Smooth muscle cell (in vitro differentiated cells): Measurements from ENCODE around the gene PPP2R3B. TPM values are rescaled to one million over a fixed set of nuclear protein-coding genes. Genes with fewer than 3 reads are reported as not detected.

Experiments
- DNase-seq: peaks from one replicate; lab custom pipeline; 2025; ENCODE audit not compliant: unreplicated experiment; lab: John Stamatoyannopoulos, UW
- H2AFZ ChIP-seq: fragments of 200-600 bp; sonication (generic); 2 replicates; pipeline ENCODE4 v1.6.0; 2016; ENCODE audit warnings: antibody characterized with exemption, low read depth, mild to moderate bottlenecking
- H3F3A ChIP-seq: fragments of 200-600 bp; sonication (generic); 2 replicates; pipeline ENCODE4 v1.6.0; 2017; ENCODE audit warnings: antibody characterized with exemption, low read depth
- H3K27ac ChIP-seq: fragments of 200-600 bp; sonication (generic); 2 replicates; pipeline ENCODE4 v1.5.1; 2016; ENCODE audit warnings: low read depth, mild to moderate bottlenecking
- H3K27me3 ChIP-seq: fragments of 200-600 bp; sonication (generic); 2 replicates; pipeline ENCODE4 v1.6.1; 2016; ENCODE audit warnings: low read depth, mild to moderate bottlenecking
- H3K36me3 ChIP-seq: fragments of 200-600 bp; sonication (generic); 2 replicates; pipeline ENCODE4 v1.5.1; 2016; ENCODE audit warnings: low read depth
- H3K4me1 ChIP-seq: fragments of 200-600 bp; sonication (generic); 2 replicates; pipeline ENCODE4 v1.5.1; 2016; ENCODE audit warnings: low read depth
- H3K4me2 ChIP-seq: fragments of 200-600 bp; sonication (generic); 2 replicates; pipeline ENCODE4 v1.6.0; 2016; ENCODE audit warnings: mild to moderate bottlenecking
- H3K4me3 ChIP-seq: fragments of 200-600 bp; sonication (generic); 2 replicates; pipeline ENCODE4 v1.5.1; 2016; ENCODE audit warnings: mild to moderate bottlenecking
- H3K79me2 ChIP-seq: fragments of 200-600 bp; sonication (generic); 2 replicates; pipeline ENCODE4 v1.6.0; 2016; ENCODE audit warnings: low read depth, mild to moderate bottlenecking
- H3K9ac ChIP-seq: fragments of 200-600 bp; sonication (generic); 2 replicates; pipeline ENCODE4 v1.6.0; 2016; ENCODE audit warnings: low read depth
- H3K9me3 ChIP-seq: fragments of 200-600 bp; sonication (generic); replicated peaks from 2 replicates; pipeline ENCODE4 v1.5.1; 2016; ENCODE audit warnings: low read depth
- H4K20me1 ChIP-seq: fragments of 200-600 bp; sonication (generic); 2 replicates; pipeline ENCODE4 v1.6.0; 2016; ENCODE audit warnings: low read depth
- WGBS: methylation state at CpG from one replicate; pipeline ENCODE4 v1.1.7; 2016; ENCODE audit warnings: low lambda C conversion rate; 5-methylcytosine and 5-hydroxymethylcytosine counted together
- polyA plus RNA-seq: library from polyadenylated mRNA; unstranded; fragments of >200 nt; fragmentation: Nextera tagmentation; extraction: Ambion mirVana; gene quantifications from 2 replicates; pipeline ENCODE4 v1.2.1, GENCODE V29; 2016
- total RNA-seq: library from RNA; depleted of rRNA; stranded (reverse); fragments of >200 nt; gene quantifications from 2 replicates; pipeline ENCODE4 v1.2.3, GENCODE V29; 2014
- TF ChIP-seq, protein P1 (sequence below): fragments of 200-600 bp; sonication (generic); IDR thresholded peaks from 2 replicates; pipeline ENCODE4 v1.5.1; 2017; ENCODE audit warnings: borderline replicate concordance, mild to moderate bottlenecking, antibody characterized with exemption; ENCODE audit not compliant: insufficient read depth, poor library complexity, severe bottlenecking

Gene PPP2R3B
- total and polyA plus RNA-seq, 2 experiments from 2014 or later, result 15.2 to 25.1 TPM

DNA sequence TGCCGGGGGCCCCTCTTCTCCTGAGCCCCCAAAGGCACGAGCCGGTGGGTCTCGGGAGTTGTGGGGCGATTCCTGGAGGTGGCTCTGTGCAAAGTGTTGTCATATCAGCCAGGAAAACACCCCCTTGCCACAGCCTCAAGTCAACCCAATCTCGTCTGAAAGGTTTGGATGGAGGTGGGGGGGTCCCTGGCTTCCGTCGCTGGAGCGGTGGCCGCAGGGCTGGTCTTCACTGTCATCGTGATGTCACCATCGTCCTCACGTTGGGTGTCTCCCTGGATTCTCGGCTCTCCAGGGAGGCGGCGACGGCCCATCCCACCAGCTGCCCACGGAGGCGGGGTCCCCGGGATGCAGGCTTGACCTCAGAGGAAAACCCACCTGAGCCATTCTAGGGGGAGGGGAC is 38.3 kb upstream of the PPP2R3B start:
- H3K27me3 ChIP-seq, result no peaks in the 10 kb centered on the region
- 93% methylated on average over 20 of the region's 20 CpGs for WGBS
- H3F3A ChIP-seq, result no peaks in the 10 kb centered on the region
- H3K4me2 ChIP-seq, result no peak overlapping the region
- no peaks in the 10 kb centered on the region for H3K79me2 ChIP-seq
- no peaks in the 10 kb centered on the region for H3K36me3 ChIP-seq
- no peaks in the 10 kb centered on the region for H3K4me1 ChIP-seq
- DNase-seq, result no peak
- no peak overlapping the region for H3K9ac ChIP-seq
- H2AFZ ChIP-seq, result no peak overlapping the region
- H4K20me1 ChIP-seq, result no peaks in the 10 kb centered on the region
- TF ChIP-seq, protein P1, sequence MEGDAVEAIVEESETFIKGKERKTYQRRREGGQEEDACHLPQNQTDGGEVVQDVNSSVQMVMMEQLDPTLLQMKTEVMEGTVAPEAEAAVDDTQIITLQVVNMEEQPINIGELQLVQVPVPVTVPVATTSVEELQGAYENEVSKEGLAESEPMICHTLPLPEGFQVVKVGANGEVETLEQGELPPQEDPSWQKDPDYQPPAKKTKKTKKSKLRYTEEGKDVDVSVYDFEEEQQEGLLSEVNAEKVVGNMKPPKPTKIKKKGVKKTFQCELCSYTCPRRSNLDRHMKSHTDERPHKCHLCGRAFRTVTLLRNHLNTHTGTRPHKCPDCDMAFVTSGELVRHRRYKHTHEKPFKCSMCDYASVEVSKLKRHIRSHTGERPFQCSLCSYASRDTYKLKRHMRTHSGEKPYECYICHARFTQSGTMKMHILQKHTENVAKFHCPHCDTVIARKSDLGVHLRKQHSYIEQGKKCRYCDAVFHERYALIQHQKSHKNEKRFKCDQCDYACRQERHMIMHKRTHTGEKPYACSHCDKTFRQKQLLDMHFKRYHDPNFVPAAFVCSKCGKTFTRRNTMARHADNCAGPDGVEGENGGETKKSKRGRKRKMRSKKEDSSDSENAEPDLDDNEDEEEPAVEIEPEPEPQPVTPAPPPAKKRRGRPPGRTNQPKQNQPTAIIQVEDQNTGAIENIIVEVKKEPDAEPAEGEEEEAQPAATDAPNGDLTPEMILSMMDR, result no peak
- H3K4me3 ChIP-seq, result no peak overlapping the region
- no peaks in the 10 kb centered on the region for H3K9me3 ChIP-seq
- no peak overlapping the region for H3K27ac ChIP-seq

DNA sequence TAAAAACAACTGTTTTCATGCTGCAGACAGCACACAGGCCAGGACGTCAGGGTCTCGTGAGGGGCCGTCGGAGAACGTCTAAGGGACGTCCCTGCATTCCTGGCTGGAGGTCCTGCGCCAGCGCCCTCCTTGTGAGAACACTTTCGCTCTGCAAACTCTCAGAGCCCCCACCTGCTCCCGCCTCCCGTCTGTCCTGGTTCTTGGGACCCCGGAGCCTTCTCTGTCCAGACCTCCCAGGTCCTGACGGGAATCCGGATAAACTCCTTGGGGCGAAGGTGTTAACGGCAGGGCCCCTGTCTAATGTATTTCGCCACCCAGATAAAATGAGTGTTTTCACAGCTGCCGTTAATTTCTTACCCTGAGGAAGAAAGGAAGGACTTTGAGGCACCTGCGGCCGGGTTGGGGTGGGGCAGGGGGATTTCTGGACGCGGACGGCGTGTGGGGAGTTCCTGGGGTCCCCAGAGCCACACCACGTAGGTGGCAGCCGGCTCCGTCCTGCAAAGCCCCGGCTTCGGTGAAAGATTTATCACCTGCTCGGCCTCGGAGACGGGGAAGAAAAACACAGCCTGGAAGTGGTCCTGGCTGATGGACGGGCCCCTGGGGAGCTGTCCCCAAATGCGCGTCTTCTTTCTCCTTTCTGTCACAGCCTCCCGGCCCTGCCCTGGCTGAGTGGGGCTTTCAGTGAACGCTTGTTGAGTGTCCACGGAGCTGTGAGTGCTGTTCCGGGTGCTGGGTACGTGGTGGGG is 35.1 kb upstream of the PPP2R3B start:
- H3K36me3 ChIP-seq, result no peaks in the 10 kb centered on the region
- no peak for DNase-seq
- H2AFZ ChIP-seq, result no peak overlapping the region
- no peak overlapping the region for H3K4me3 ChIP-seq
- no peaks in the 10 kb centered on the region for H4K20me1 ChIP-seq
- no peak overlapping the region for H3K4me2 ChIP-seq
- WGBS, result 90% methylated on average over 40 of the region's 40 CpGs
- no peak overlapping the region for H3K9ac ChIP-seq
- no peaks in the 10 kb centered on the region for H3K4me1 ChIP-seq
- H3K9me3 ChIP-seq, result no peaks in the 10 kb centered on the region
- H3F3A ChIP-seq, result no peaks in the 10 kb centered on the region
- no peaks in the 10 kb centered on the region for H3K27me3 ChIP-seq
- H3K27ac ChIP-seq, result no peak overlapping the region
- no peaks in the 10 kb centered on the region for H3K79me2 ChIP-seq
- TF ChIP-seq, protein P1, result no peak

DNA sequence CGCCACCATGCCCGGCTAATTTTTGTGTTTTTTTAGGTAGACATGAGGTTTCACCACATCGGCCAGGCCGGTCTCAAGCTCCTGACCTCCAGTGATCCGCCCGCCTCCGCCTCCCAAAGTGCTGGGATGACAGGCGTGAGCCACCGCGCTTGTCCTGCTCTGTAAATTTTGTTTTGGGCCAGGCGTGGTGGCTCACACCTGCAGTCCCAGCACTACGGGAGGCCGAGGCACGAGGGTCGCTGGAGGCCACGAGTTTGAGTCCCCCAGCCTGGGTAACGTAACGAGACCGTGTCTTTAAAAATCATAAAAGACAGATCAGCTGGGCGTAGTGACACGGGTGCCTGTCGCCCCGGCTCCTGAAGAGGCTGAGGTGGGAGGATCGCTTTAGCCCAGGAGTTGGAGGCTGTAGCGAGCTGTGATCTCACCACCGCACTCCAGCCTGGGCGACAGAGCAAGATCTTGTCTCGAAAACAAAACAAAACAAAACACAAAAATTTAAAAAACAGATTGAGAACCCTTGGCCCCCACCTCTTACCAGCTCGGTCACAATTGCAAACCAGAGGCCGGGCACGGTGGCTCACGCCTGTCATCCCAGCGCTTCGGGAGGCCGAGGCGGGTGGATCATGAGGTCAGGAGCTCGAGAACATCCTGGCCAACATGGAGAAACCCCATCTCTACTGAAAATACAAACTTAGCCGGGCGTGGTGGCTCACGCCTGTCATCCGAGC is 34.0 kb upstream of the PPP2R3B start:
- no peaks in the 10 kb centered on the region for H3K4me1 ChIP-seq
- H3K9me3 ChIP-seq, result no peaks in the 10 kb centered on the region
- no peak overlapping the region for H3K27ac ChIP-seq
- H3K79me2 ChIP-seq, result no peaks in the 10 kb centered on the region
- no peaks in the 10 kb centered on the region for H3F3A ChIP-seq
- H2AFZ ChIP-seq, result no peak overlapping the region
- TF ChIP-seq, protein P1, result no peak
- no peak overlapping the region for H3K9ac ChIP-seq
- H3K27me3 ChIP-seq, result no peaks in the 10 kb centered on the region
- no peak overlapping the region for H3K4me2 ChIP-seq
- 93% methylated on average over 41 of the region's 41 CpGs for WGBS
- no peak overlapping the region for H3K4me3 ChIP-seq
- no peaks in the 10 kb centered on the region for H3K36me3 ChIP-seq
- no peak for DNase-seq
- no peaks in the 10 kb centered on the region for H4K20me1 ChIP-seq
